ENCODE data around the gene RGS11. TPM values are rescaled to one million over a fixed set of nuclear protein-coding genes. Genes with fewer than 3 reads are reported as not detected.
A peak's percentile ranks its signal among the peaks of the same experiment; 100 is the strongest.

RGS11 gene
- total and polyA plus RNA-seq, 11 donors: 1.1 to 19.5 (median 11.8) TPM

DNA sequence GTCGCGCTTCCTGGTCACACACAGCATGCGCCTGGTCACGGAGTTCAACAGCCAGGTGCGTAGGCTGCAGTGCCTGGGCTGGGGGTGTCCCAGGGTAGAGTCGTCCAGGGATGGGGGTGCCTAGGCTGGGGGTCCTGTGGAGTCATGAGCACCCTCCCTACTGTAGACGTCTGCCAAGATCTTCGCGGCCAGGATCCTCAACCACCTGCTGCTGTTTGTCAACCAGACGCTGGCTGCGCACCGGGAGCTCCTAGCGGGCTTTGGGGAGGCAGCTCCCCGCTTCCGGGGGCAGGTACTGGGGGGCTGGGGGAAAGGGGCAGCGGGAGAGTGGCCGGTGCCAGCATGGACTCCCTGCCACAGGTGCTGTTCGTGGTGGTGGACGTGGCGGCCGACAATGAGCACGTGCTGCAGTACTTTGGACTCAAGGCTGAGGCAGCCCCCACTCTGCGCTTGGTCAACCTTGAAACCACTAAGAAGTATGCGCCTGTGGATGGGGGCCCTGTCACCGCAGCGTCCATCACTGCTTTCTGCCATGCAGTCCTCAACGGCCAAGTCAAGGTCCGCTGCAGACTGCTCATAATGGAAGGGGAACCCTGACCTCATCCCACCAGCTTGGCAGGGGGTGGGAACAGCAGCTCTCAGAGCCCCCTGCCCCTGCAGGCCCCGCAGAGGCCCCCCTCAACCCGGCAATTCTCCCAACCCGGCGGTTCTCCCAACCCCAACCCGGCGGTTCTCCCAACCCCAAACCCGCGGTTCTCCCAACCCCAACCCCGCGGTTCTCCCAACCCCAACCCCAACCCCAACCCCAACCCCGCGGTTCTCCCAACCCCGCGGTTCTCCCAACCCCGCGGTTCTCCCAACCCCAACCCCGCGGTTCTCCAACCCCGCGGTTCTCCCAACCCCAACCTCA is 9.7 kb upstream of the RGS11 start:
- intact Hi-C loops (cut with DNase I): loop anchor here in 1 of 10 donors (5.0 kb wide), 1 partner anchor 62 kb away; no protein-coding TSS in a partner anchor
- Histone ChIP-seq H3K36me3 (peaks cover 0 to 36% (median 28%) of the 10 kb centered on the region in 9 donors), H3K4me3 (no peak overlapping the region), H3K27ac (no peak overlapping the region), H3K4me1 (peaks cover 0 to 12% (median 7%) of the 10 kb centered on the region in 12 donors), H3K27me3 (peaks cover 0 to 16% (median 8%) of the 10 kb centered on the region in 9 donors), H3K9me3 (no peaks in the 10 kb centered on the region)
- no peak for ATAC-seq
- TF ChIP-seq, protein P1, sequence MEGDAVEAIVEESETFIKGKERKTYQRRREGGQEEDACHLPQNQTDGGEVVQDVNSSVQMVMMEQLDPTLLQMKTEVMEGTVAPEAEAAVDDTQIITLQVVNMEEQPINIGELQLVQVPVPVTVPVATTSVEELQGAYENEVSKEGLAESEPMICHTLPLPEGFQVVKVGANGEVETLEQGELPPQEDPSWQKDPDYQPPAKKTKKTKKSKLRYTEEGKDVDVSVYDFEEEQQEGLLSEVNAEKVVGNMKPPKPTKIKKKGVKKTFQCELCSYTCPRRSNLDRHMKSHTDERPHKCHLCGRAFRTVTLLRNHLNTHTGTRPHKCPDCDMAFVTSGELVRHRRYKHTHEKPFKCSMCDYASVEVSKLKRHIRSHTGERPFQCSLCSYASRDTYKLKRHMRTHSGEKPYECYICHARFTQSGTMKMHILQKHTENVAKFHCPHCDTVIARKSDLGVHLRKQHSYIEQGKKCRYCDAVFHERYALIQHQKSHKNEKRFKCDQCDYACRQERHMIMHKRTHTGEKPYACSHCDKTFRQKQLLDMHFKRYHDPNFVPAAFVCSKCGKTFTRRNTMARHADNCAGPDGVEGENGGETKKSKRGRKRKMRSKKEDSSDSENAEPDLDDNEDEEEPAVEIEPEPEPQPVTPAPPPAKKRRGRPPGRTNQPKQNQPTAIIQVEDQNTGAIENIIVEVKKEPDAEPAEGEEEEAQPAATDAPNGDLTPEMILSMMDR (IDR thresholded peaks at IDR 0.05): no peak
- no peak for TF ChIP-seq POLR2A (IDR thresholded peaks at IDR 0.05)
- no peak for DNase-seq
- 95 to 96% (median 96%) methylated on average over 32 to 48 of the region's 48 CpGs for whole genome bisulfite sequencing, 4 donors

DNA sequence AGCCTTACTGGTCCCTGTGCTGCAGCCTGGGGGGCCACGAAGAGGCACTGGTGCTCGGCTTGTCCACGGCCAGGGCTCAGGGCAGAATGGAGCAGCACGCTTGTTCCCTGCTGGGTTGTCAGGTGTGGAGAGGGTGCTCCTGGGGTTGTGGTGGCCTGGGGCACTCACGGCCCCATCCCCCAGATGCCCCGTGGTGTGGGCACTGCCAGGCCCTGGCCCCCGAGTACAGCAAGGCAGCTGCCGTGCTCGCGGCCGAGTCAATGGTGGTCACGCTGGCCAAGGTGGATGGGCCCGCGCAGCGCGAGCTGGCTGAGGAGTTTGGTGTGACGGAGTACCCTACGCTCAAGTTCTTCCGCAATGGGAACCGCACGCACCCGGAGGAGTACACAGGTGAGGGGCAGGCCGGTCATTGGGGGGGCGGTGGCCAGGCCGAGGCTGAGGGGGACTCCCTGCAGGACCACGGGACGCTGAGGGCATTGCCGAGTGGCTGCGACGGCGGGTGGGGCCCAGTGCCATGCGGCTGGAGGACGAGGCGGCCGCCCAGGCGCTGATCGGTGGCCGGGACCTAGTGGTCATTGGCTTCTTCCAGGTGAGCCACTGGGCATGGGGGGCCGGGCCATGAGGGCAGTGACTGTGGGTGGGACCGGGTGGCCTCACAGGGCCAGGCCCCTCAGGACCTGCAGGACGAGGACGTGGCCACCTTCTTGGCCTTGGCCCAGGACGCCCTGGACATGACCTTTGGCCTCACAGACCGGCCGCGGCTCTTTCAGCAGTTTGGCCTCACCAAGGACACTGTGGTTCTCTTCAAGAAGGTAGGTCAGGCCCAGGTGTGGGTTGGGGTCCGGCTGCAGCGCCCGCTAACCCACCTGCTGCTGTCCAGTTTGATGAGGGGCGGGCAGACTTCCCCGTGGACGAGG is 8.7 kb upstream of the RGS11 start:
- Histone ChIP-seq H3K9me3 (no peaks in the 10 kb centered on the region), H3K27ac (no peak overlapping the region), H3K4me1 (peaks cover 0 to 18% (median 8%) of the 10 kb centered on the region in 12 donors), H3K36me3 (peaks cover 0 to 31% (median 21%) of the 10 kb centered on the region in 9 donors), H3K4me3 (no peak overlapping the region), H3K27me3 (peaks cover 0 to 24% (median 8%) of the 10 kb centered on the region in 9 donors)
- intact Hi-C loops (cut with DNase I): loop anchor here in 1 of 10 donors (5.0 kb wide), 1 partner anchor 63 kb away; no protein-coding TSS in a partner anchor
- ATAC-seq: no peak
- 92 to 96% (median 94%) methylated on average over 29 to 52 of the region's 52 CpGs for WGBS, 4 donors
- DNase-seq: peak in 1 of 5 donors; percentile 65
- no peak for TF ChIP-seq POLR2A (IDR thresholded peaks at IDR 0.05)
- TF ChIP-seq, protein P1 (IDR thresholded peaks at IDR 0.05): no peak

- 49 to 80% (median 69%) methylated on average over 14 to 25 of the region's 25 CpGs for WGBS, 4 donors
- ATAC-seq: peak in 2 of 4 donors; percentile 13 to 58
Measured at GRCh38 chr16:283033-283805, 7.5 kb upstream of the RGS11 start, which contains the start of gene PDIA2. Gene PDIA2 (plus strand): TSS chr16:283164. CDS start chr16:283170, 6 bp downstream.

More at GRCh38 chr16:283033-283805, 7.5 kb upstream of the RGS11 start, which contains the start of gene PDIA2:
- intact Hi-C loops (cut with DNase I): no loop called here
- Histone ChIP-seq H3K9me3 (no peaks in the 10 kb centered on the region), H3K4me3 (no peak within 1 kb of the TSS), H3K27ac (no peak within 1 kb of the TSS), H3K27me3 (peaks cover 0 to 32% (median 8%) of the 10 kb centered on the region in 9 donors), H3K4me1 (peaks cover 0 to 26% (median 8%) of the 10 kb centered on the region in 12 donors), H3K36me3 (peaks cover 0 to 18% (median 10%) of the 10 kb centered on the region in 9 donors)
- TF ChIP-seq, protein P1 (IDR thresholded peaks at IDR 0.05): no peak
- TF ChIP-seq POLR2A (IDR thresholded peaks at IDR 0.05): no peak
- DNase-seq: peak in 1 of 5 donors; percentile 70

Data from heart left ventricle (tissue), 16 donors.